ENCODE data around the gene QRICH2.

QRICH2 gene

DNA sequence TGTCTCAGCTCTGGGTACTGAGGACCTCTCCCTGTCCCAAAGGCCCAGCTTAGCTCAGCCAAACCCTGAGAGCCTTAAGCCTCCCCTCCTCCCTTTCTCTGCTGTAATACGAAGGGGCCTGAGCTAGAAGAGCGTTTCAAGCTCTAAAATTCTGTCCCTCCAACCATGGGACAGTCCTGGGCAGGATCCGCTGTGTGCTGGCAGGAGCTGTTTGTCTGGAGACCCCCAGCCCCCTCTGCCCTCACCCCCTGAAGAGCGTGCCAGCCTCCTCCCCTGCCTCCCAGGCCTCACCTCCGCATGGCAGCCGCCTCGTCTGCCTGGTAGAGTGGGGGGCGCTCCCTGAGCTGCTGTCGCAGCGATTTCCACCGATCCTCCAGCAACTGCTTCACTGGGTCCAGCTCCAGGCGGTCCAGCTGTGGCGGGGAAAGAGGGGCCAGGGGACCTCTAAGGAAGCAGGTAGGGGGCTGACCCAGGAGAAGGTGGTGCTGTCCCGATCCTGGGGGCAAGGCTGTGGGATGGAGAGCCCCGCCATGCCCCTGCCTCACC is 28.3 kb downstream of the QRICH2 start:
- DNase-seq = no peak

DNA sequence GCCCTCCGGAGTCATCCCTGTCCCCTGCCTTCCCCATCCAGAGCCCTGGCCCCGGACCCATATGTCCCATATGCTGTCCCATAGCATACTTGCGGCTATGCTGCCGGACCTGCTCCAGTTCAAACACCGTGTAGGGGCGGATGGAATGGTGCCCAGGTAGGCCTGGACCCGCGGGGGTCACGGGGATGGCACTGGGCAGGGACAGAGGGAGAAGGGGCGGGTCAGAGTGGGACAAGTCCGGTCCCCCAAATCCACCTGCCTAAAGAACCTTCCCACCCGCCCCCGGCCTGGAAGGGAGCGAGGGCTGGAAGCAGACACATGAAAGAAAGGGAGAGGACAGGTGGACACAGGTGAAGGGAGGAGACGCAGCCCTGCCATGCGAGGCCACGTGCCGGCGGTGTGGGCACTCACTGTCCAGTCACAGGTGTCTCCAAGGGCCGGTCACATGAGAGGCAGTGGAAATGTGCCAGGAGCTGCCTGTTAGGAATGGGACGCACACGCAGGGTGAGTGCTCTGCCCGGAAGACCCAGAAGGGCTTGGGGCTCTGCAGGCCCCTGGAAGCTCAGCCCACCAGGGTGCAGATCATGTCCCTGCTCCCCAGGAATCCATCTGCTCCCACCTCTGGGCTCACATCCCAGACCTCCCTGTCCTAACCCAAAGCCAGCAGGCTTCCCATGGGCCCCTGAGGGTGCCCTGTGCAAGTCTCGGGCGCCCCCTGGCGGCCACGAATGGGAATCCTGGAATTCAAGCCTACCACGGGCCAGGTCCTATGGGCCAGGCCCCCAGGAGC is 28.9 kb downstream of the QRICH2 start:
- DNase-seq = peak in 53 of 56 donors; percentile 9 to 96 (median 70)

DNA sequence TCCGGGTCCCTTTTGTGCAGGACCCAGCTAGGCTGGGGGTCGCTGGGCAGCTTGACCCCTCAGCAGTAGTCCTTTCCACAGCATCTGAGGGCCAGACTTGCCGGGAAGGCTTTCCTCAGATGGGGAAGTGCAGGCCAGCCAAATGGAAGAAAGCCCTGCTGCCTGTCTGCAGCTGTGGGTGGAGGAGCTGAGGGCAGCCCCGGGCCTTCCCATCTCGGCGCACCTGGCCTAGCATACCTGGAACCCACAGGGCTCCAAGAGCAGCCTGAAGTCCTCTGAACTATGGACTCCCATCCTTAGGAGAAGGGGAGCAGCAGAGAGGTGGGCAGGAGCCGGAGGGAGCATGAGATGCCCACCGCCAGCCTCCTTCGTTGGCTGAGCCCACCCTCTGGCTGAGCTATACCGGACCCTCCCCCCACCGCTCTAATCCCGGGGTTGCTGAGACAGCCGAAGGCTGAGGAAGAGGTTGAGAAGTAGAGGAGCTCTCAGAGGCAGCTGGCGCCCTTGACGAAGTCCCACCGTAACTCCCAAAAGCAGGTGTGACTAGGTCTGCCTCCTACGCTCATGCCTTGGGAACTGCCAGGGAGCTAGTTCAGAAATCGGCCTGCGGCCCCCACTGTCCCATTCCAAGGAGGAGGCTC is 29.7 kb downstream of the QRICH2 start:
- no peak for DNase-seq

DNA sequence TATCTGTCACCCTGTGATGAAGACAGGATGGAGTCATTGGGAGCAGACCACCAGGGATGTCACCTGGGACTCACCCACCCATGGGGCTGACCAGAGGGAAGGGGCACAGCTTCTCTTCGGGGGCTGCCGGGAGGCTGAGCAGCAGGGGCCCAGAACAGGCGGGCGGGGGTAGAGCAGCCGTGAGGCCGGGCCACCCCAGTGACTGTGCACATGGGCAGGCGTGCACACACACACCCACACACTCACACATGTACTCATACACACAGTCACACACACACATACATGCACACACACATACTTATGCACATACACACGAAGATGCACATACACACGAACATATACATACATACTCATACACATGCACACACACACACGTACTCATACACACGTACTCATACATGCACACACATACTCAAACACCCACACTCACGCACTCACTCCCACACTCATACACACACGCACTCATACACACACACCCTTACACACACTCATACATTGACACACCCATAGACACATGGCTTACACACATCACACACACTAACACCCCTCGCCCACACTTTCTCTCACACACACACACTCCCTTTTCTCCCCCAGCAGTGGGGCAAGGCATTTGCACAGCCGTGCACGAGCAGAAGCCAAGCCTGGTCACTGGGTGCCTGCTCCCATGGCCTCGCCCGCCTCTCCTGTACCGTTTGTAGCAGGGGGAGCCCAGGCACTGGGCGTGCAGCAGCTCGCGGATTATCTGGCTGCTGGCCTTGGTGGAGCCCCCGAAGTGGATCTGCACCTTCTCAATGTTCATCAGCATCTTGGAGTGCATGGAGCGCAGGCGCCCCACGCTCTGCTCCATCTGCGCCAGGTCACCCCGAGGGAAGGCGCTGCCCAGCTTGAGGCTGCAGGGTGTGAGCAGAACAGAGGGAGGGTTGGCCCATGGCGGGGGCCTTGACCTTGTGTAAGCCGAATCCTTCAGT is 30.5 kb downstream of the QRICH2 start:
- no peak for DNase-seq

DNA sequence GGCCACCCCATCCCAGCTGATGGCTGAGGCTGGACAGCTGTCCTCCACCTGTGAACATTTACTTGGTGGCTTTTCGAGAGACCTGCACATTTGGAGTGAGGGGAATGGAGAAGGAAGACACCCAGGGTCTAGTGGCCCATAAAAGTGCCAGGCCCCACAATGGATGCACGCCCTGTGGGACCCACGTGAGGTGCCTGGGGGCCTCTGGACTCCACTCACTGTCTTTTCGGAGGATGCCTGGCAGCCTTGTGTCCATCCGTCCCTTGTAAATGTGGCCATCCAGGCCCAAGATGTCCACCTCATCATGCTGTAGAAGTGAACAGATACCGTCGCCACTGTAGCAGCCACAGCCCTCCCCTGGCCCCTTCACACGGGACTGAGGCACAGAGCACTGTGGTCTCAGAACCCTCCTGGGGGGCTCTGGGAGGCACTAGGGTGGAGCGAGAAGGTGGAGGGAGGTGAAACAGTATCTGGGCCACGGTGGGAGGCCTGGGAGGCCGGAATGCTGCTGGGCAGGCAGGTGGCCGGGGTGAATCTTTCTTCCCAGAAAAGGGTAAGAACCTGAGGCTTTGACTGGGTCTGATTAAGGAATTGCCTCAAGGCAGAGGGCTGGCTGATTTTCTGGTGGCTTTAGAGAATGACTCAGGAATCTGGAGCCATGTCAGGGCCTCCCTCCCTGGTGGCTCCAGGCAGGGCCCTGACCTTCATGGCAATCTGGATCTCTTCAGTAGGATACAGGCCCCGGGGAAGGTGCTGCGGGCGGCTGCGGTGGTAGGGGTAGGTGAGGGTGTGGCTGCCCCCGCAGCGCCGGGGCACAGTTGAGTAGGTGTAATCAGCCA is 31.4 kb downstream of the QRICH2 start:
- no peak for DNase-seq

DNA sequence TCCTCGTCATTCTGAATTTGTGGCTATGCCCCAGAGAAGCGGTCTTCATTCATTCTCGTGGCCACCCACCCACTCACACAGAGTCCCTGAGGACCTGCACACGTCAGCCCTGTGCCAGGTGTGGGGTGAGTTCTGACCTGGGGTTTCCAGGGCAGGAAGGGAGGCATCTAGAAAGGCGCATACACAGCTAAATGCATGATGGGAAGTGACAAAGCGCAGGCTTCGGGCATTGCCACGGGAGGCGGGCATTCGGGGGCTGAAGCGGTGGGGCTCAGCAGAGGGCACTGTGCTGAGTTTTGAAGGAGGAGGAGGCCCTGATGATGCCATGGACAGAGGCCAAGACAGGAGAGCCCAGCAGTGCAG is 32.0 kb downstream of the QRICH2 start:
- no peak for DNase-seq

DNA sequence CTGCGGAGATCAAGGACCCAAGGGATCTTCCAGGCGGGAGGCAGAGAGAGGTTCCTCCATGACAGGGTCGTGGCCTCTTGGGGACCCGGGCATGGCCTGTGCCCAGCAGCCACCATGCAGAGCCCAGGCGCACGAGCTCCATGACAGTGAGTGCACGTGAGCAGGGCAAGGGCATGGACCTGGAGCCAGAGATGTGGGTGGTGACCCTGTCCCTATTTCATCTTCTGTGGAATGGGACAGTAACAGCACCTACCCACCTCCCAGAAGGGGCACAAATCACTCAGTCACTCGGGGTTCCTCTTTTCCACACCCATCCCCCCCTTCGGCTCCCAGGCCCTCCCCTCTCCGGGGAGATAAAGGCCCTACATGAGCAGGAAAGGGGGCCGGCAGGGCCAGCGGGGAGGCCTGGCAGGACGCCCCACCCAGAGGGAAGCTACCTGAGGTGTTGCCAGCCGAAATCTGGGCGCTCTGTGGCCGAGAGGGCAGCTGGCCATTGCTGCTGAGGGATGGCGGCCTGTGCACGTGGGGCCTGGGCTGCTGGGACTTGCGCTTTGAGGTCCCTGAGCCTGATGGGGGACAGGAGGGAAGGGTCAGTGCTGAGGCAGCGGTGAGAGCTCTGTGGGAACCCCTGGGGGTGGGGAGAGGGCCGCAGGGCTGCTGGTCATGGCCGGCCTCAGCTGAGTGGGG is 32.6 kb downstream of the QRICH2 start:
- DNase-seq = no peak

DNA sequence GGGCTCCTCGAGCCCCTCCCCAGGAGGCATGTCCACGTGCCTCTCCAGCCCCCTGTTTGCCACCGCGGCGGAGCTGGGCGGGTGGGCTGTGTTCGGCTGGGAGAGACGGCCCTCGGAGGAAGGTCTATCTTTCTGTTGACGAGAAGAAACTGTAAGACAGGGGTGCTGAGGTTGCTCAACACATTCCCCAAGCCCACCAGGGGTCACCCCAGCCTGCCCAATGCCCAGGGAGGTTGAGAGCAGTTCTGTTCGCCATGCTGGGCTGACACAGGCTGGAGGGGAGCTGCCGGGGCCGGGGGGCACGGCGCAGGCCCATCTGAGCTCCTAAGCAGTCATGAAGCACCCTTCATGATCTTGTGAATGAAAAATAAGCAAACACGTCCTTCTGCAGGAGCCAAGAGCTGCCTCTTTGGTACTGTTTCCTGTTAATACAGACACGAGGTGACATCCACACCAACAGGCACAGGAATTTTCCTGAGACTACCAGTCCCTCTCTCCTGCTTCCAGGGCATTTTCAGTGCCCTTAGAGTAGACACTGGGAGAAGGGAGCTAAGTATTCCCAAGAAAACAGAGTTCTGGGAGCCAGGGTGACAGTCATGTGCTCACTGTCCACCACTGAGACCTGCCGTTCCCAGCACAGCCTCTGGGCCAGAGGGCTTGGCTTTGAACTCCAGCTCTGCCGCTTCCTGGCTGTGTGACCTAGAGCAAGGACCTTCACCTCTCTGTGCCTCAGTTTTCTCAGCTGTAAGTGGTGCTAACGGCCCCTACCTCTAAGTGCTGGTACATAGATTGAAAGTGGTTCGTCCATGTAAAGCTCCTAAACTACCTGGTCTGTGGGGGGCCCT is 33.7 kb downstream of the QRICH2 start:
- no peak for DNase-seq

DNA sequence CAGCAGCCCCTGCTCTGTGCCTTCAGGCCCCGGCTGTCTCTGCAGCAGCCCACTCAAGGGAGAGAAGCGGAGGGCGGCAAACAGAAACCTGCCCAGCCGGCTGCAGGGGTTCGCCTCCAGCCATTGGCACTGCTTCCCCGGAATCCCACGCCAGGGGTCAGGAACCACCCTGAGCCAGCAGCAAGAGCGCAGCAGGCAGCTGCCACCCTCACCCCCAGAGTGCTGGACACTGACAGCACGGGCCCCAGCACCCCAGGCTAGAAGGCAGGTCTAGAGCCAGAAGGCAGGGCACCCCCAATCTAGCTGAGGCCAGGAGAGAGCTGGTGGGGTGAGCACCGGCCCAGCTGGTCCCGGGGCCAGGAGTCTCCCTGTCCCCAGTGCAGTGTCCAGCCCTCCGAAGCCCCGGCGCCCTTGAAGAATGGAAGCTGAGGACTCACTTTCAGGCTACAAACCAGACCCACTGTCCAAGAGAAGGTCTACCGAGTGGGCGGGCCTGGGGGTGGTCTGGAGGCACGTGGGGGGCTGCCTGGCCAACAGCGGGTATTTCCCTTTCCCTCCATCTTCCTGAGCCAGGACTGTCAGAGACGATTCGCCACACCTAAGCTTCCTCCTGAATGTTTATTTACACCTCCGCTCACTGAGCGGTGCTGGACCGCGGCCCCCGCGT is 34.5 kb downstream of the QRICH2 start:
- no peak for DNase-seq

DNA sequence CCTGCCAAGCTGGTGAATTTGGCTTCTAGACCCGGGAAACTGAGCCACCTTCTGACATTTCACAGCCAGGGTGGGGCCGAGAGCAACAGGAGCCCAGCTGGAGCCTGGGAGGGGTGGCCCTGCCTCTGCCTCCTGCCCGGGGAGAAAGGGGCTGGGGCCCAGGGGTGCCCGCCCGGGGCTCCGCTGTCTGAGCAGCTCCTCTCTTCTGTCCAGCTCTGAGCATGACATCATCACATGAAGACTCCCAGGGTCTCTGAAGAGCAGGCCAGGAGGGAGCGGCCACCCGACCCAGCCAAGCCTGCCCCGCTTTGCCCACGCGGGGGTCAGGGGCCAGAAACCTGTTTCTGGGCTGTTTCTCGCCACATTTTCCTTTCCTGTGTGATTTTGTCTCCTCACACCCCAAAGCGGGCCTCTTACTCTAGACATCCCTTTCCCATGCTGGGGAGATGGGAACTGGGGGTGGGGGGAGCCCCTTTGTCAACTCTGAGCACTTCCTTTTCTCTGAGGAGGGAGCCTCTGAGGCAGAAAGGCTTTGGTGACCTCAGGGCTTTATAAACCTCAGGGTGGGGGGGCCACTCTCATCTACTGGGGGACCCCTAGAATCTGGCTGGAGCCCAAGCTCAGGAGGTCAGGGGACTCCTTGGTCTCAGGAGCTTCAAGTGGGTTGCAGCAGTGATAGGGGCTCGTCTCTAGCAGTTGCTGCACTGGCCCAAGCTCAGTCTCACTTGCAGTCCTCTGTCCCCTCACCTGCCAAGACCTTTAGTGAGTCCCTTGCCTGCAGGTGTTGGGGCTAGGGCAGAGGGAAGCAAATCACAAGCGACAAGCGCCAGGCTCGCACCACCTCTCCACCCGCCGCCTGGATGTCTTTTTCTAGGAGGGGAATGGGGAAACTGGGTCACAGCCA is 35.3 kb downstream of the QRICH2 start:
- DNase-seq = no peak

DNA sequence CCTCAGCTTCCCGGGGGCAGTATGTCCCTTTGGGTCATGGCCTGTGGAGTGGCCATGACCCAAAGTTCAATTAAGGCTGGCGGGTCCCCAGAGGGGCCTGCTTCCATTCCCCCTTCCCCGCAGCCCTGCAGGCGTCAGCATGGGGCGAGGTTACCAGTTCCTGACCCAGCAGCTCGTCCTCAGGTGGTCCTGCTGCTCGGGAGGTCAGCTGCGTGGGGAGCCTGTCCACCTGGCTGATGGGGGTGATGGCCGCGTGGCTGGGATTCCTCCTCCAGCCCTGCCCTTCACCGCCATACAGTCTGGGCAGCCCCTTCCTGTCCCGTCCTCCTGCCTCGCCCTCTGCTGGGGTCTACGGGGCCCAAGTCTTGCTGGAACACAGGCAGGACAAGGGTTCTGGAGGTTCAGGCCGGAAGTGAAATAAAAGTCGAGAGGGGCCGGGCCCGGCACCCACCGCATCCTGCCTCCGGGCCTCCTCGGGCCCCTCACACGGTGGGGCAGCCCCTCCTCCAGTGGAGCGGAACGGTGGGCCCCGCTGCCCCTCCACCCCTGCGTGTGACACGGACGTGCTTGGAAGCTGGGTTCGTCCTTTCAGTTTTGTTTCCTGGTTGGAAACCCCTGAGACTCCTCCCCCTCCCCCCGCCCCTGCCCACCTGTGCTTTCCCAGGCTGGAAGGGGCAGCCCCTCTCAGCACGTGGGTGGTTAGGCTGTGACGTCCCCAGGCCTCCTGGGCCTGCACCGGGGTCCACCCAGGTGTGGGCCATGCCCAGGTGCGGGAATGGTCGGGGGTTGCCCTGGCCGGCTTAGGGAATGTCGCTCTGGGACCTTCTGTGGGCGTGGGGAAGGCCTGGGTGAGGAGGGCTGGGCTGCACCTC is 36.2 kb downstream of the QRICH2 start:
- DNase-seq = no peak

DNA sequence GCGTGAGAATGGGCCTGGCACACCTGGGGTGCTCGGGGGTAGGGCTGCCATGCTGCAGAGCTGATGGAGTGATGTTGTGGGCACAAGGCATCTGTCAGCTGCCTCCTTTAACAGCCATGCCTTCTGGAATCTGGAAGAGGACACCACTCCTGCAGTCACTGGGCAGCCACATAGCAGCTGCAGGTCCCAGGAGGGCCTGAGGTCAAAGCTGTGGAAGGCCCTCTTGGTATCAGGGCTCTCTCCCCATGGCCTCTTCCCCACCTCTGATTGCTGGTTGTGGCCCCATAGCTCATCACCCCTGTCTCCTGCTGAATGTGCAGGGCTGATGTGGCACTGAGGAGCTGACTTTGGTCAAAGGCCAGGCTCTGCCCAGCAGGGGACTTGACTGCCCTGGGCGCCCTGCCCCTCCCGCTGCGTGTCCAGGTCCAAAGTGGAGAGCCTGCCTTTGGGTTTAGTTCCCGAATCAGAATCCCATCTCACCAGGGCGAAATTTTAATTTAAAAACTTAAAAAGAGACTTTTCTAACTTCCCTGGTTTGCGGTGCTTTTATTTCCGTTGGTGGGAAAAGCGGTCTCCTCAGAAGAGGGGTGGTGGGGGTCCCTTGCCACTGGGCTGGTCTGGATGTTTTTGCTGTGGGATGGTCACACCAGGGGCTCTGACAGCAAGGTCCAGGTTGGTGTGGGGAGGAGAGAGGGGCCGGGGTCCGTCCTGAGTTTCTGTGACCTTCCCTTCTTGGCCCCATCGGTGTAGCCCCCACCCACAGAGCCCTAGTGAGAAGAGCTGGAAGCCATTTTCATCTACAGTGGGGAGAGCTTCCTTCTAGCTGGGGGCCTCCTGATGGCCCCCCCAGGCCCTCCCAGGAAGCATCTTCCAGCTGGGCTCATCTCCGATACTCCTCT is 37.1 kb downstream of the QRICH2 start:
- DNase-seq = no peak

DNA sequence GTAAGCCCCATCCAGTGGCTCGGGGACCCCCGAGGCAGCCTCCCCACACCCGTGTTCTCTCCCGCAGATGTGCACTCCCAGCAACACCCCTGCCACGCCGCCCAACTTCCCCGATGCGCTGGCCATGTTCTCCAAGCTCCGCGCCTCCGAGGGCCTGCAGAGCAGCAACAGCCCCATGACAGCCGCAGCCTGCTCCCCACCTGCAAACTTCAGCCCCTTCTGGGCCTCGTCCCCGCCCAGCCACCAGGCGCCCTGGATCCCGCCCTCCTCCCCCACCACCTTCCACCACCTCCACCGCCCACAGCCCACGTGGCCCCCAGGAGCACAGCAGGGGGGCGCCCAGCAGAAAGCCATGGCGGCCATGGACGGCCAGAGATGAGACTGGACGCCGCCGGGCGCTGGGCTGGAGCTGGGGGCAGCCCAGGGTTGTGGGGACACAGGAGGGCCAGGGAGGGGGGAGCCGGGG is 37.9 kb downstream of the QRICH2 start:
- DNase-seq = no peak

DNA sequence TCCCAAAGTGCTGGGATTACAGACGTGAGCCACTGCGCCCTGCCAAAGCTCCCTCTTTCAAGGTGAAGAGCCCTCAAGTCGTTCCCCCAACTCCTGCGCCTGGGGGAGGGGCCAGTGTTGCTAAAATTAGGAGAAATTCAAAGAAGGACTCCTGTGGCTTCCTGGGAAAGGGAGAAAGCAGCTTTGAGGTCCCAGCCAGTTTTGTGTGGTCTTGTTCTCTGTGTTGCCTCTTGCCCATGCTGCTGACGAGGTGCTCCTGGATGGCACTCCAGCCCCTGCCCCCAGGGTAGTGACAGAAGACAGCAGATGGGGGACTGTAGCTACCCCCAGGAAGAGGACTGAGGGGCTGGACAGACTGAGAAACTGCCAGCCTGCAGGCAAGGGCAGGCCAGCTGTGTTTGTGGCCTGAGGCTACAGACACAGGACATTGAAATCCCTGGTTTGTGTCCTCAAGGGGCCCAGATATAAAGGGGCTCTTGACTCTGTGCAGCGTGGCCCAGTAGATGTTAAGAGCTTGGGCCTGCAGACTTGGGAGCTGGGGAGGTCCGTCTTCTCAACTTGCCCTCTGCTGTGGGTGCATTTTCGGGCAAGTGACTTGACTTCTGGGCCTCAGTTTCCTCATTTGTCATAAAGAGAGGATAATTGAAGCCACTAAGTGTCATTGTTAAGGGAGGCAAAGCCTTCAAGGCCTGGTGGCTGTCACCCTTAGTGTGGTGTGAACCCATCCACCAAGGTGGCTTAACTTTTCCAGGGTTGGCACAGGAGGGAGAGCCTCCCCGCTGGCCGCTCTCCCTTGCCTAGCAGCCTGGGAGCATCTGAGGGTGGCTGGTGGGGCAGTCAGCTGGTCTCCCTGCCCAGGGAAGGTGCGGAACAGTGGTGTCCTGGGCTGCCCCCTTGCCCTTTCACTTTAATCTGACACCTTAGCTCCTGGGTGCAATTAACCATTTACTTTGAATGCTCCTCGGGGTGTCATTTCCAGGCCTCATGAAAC is 38.8 kb downstream of the QRICH2 start:
- no peak for DNase-seq
